H1 (cell line): ENCODE results near the gene RPIA. TPM values are rescaled to one million over a fixed set of nuclear protein-coding genes. Genes with fewer than 3 reads are reported as not detected.
A peak's percentile ranks its signal among the peaks of the same experiment; 100 is the strongest.

Source experiments
- CTCF ChIA-PET: fragments of 300-600 bp; sonication (Branson Sonifier 250); formaldehyde crosslinking; loops from one replicate; lab custom pipeline; 2021; ENCODE audit not compliant: partially characterized antibody; lab: Charles Lee
- POLR2A ChIA-PET: fragments of 300-600 bp; sonication (Branson Sonifier 250); formaldehyde crosslinking; loops from one replicate; lab custom pipeline; 2021; ENCODE audit warnings: inconsistent platforms; ENCODE audit not compliant: partially characterized antibody; lab: Charles Lee
- DNase-seq, 2 experiments: peaks; one replicate each; pipeline versions ENCODE4 v3.0.0 to v3.0.0-alpha.2; 2010 to 2022; ENCODE audit warnings: low spot score in 2 of 2, low read depth in 1 of 2, mixed read lengths in 1 of 2
- FAIRE-seq: peaks from 2 replicates; lab custom pipeline; 2011; peaks lifted over from hg19 to GRCh38; lab: Jason Lieb, UNC
- H2AFZ ChIP-seq: 2 replicates; pipeline ENCODE4 v1.8.1; 2012; ENCODE audit warnings: low read length, inconsistent platforms
- H2AK5ac ChIP-seq: 2 replicates; pipeline ENCODE4 v1.6.1; 2013; ENCODE audit warnings: low read depth, low read length
- H2BK120ac ChIP-seq: replicated peaks from 2 replicates; pipeline ENCODE3; 2013; ENCODE audit warnings: low read depth, low read length, inconsistent platforms
- H2BK12ac ChIP-seq: 2 replicates; pipeline ENCODE4 v1.6.1; 2013; ENCODE audit warnings: low read depth, low read length
- H2BK15ac ChIP-seq: 2 replicates; pipeline ENCODE4 v1.6.1; 2013; ENCODE audit warnings: low read length
- H2BK20ac ChIP-seq: 2 replicates; pipeline ENCODE4 v1.6.1; 2013; ENCODE audit warnings: low read length
- H2BK5ac ChIP-seq: 2 replicates; pipeline ENCODE4 v1.6.1; 2013; ENCODE audit warnings: low read depth, low read length
- H3K14ac ChIP-seq: 2 replicates; pipeline ENCODE4 v1.6.1; 2013; ENCODE audit warnings: inconsistent platforms; ENCODE audit not compliant: insufficient read length
- H3K18ac ChIP-seq: 2 replicates; pipeline ENCODE4 v1.6.1; 2013; ENCODE audit warnings: low read length; ENCODE audit errors: extremely low read depth
- H3K23ac ChIP-seq: 2 replicates; pipeline ENCODE4 v1.6.1; 2013; ENCODE audit warnings: inconsistent platforms; ENCODE audit not compliant: insufficient read length
- H3K23me2 ChIP-seq: 2 replicates; pipeline ENCODE4 v1.6.1; 2013; ENCODE audit warnings: low read depth, low read length
- H3K27ac ChIP-seq: 2 replicates; pipeline ENCODE4 v1.6.1; 2011; ENCODE audit warnings: low read depth, low read length, inconsistent platforms
- H3K27me3 ChIP-seq, 4 experiments: replicated peaks in 1 of 4; 1 replicate in 1 of 4; 2 replicates in 3 of 4; pipeline versions ENCODE4 v1.6.1 to v1.8.1; 2011 to 2013; ENCODE audit warnings: low read length in 3 of 4, mild to moderate bottlenecking in 3 of 4, inconsistent platforms in 2 of 4, mixed read lengths in 2 of 4, moderate library complexity in 1 of 4; ENCODE audit not compliant: control insufficient read depth in 3 of 4, insufficient read depth in 3 of 4; ENCODE audit errors: extremely low read depth in 1 of 4
- H3K36me3 ChIP-seq, 4 experiments: 2 replicates each; pipeline versions ENCODE4 v1.6.1 to v1.8.1; 2011 to 2013; ENCODE audit warnings: mild to moderate bottlenecking in 4 of 4, low read length in 3 of 4, moderate library complexity in 2 of 4, control low read depth in 1 of 4, inconsistent platforms in 1 of 4; ENCODE audit not compliant: insufficient read depth in 4 of 4, control insufficient read depth in 2 of 4
- H3K4ac ChIP-seq: replicated peaks from 2 replicates; pipeline ENCODE3; 2013; ENCODE audit warnings: low read length, low read depth, mixed read lengths, inconsistent platforms; ENCODE audit not compliant: insufficient read length
- H3K4me1 ChIP-seq, 4 experiments: replicated peaks in 1 of 4; 1 replicate in 1 of 4; 2 replicates in 3 of 4; pipeline versions ENCODE4 v1.6.1 to v1.8.1; 2011 to 2013; ENCODE audit warnings: low read length in 3 of 4, inconsistent platforms in 2 of 4, mixed read lengths in 1 of 4; ENCODE audit not compliant: insufficient read depth in 4 of 4, control insufficient read depth in 3 of 4
- H3K4me2 ChIP-seq, 2 experiments: 2 replicates each; pipeline versions ENCODE4 v1.6.1 to v1.8.1; 2011 to 2013; ENCODE audit warnings: low read depth in 2 of 2, low read length in 2 of 2, control low read depth in 1 of 2, inconsistent platforms in 1 of 2, mild to moderate bottlenecking in 1 of 2; ENCODE audit not compliant: insufficient read depth in 1 of 2
- H3K4me3 ChIP-seq, 4 experiments: fragments of 200-600, 300-600 bp in 1 of 4; sonication (generic), shearing (Covaris generic), sonication (Bioruptor Twin) in 1 of 4; 2 replicates each; pipeline versions ENCODE4 v1.5.1 to v1.8.1; 2011 to 2016; ENCODE audit warnings: low read length in 4 of 4, low read depth in 3 of 4, control low read depth in 2 of 4, inconsistent platforms in 2 of 4, mild to moderate bottlenecking in 2 of 4, mixed read lengths in 1 of 4, moderate library complexity in 1 of 4; ENCODE audit not compliant: insufficient read depth in 2 of 4; ENCODE audit errors: extremely low read depth in 1 of 4
- H3K56ac ChIP-seq: replicated peaks from 2 replicates; pipeline ENCODE3; 2013; ENCODE audit warnings: low read depth, mild to moderate bottlenecking, mixed read lengths, low read length, inconsistent platforms; ENCODE audit not compliant: insufficient read length
- H3K79me1 ChIP-seq: 2 replicates; pipeline ENCODE4 v1.6.1; 2013; ENCODE audit warnings: low read depth, low read length, control low read depth
- H3K79me2 ChIP-seq, 2 experiments: 2 replicates each; pipeline versions ENCODE4 v1.6.1 to v1.8.1; 2012 to 2013; ENCODE audit warnings: low read length in 2 of 2, mild to moderate bottlenecking in 2 of 2, inconsistent platforms in 1 of 2; ENCODE audit not compliant: insufficient read depth in 2 of 2, control insufficient read depth in 1 of 2
- H3K9ac ChIP-seq, 4 experiments: replicated peaks in 1 of 4; 1 replicate in 1 of 4; 2 replicates in 3 of 4; pipeline versions ENCODE4 v1.6.1 to v1.8.1; 2011 to 2013; ENCODE audit warnings: low read depth in 3 of 4, low read length in 3 of 4, control low read depth in 2 of 4, mild to moderate bottlenecking in 2 of 4, moderate library complexity in 2 of 4, inconsistent platforms in 1 of 4; ENCODE audit errors: extremely low read depth in 1 of 4
- H3K9me3 ChIP-seq, 2 experiments: 2 replicates each; pipeline versions ENCODE4 v1.6.1 to v1.8.1; 2012 to 2013; ENCODE audit warnings: mild to moderate bottlenecking in 2 of 2, moderate library complexity in 2 of 2, control low read depth in 1 of 2, inconsistent platforms in 1 of 2, low read depth in 1 of 2, low read length in 1 of 2, mixed read lengths in 1 of 2; ENCODE audit not compliant: insufficient read depth in 2 of 2
- H4K20me1 ChIP-seq, 2 experiments: replicated peaks in 1 of 2; 2 replicates each; pipeline versions ENCODE3 to v1.8.1; 2011 to 2013; ENCODE audit warnings: inconsistent platforms in 2 of 2, low read length in 2 of 2, mild to moderate bottlenecking in 1 of 2; ENCODE audit not compliant: insufficient read depth in 2 of 2, control insufficient read depth in 1 of 2
- H4K5ac ChIP-seq: 2 replicates; pipeline ENCODE4 v1.6.1; 2013; ENCODE audit warnings: low read length, low read depth, mixed read lengths, inconsistent platforms; ENCODE audit not compliant: insufficient read length
- H4K8ac ChIP-seq: 2 replicates; pipeline ENCODE4 v1.8.0; 2013; ENCODE audit warnings: mild to moderate bottlenecking, moderate library complexity, low read length, inconsistent platforms; ENCODE audit not compliant: insufficient read depth; ENCODE audit errors: extremely low read depth
- H4K91ac ChIP-seq: replicated peaks from 2 replicates; pipeline ENCODE3; 2013; ENCODE audit warnings: low read length, mixed read lengths, inconsistent platforms; ENCODE audit not compliant: insufficient read length
- CTBP2 ChIP-seq: IDR thresholded peaks from 2 replicates; pipeline ENCODE4 v1.7.0; 2011; ENCODE audit warnings: borderline replicate concordance, mild to moderate bottlenecking, moderate library complexity, mixed read lengths, low read length; ENCODE audit not compliant: insufficient read depth, insufficient read length
- EZH2 ChIP-seq: fragments of 200-600 bp; sonication (generic); IDR thresholded peaks from 2 replicates; pipeline ENCODE4 v1.7.1; 2012; ENCODE audit warnings: low read depth, mild to moderate bottlenecking, moderate library complexity, low read length, inconsistent platforms; ENCODE audit not compliant: severe bottlenecking
- KDM4A ChIP-seq: IDR thresholded peaks from one replicate; pipeline ENCODE4 v1.7.1; 2012; ENCODE audit warnings: low read depth, mild to moderate bottlenecking, moderate library complexity, low read length, inconsistent platforms; ENCODE audit not compliant: severe bottlenecking
- NANOG ChIP-seq: IDR thresholded peaks from 2 replicates; pipeline ENCODE4 v1.6.1; 2011; ENCODE audit warnings: low read length, low read depth, mild to moderate bottlenecking, inconsistent platforms; ENCODE audit not compliant: insufficient read depth, poor library complexity, severe bottlenecking
- SP1 ChIP-seq: IDR thresholded peaks from 2 replicates; pipeline ENCODE4 v1.6.1; 2011; ENCODE audit warnings: low read depth, low read length
- SP4 ChIP-seq: IDR thresholded peaks from 2 replicates; pipeline ENCODE4 v1.6.1; 2012; ENCODE audit warnings: low read length, inconsistent platforms
- WGBS, 2 experiments: shearing (Covaris generic) in 1 of 2; methylation state at CpG; one replicate each; pipeline versions ENCODE4 v1.1.6 to v1.1.7; 2013 to 2015; ENCODE audit warnings: low lambda C conversion rate in 2 of 2, mixed read lengths in 2 of 2, inconsistent platforms in 1 of 2, low coverage in 1 of 2, missing lambda C conversion rate in 1 of 2; ENCODE audit not compliant: insufficient replicate concordance in 2 of 2, insufficient coverage in 1 of 2, insufficient read length in 1 of 2; ENCODE audit errors: extremely low coverage in 1 of 2, missing lambda C conversion rate in 1 of 2; 5-methylcytosine and 5-hydroxymethylcytosine counted together
- polyA plus RNA-seq, 7 experiments: library from polyadenylated mRNA; depleted of rRNA in 3 of 7; stranded (reverse) in 5 of 7; unstranded in 2 of 7; fragments of >200 nt in 5 of 7; fragments of 200-250 nt in 2 of 7; gene quantifications; 1 replicate in 5 of 7; 2 replicates in 1 of 7; 4 replicates in 1 of 7; pipeline versions ENCODE4 v1.2.1 to v1.2.3, GENCODE V29; 2011 to 2013; ENCODE audit warnings: missing spikeins in 2 of 7, mixed read lengths in 2 of 7
- total RNA-seq: library from RNA; stranded (reverse); fragmentation: NEBNext Ultra II Directional; extraction: Animal tissue kit (Norgen Biotek cat#: 25700); gene quantifications from 2 replicates; pipeline ENCODE4 v1.2.1, GENCODE V29; 2021

Gene RPIA
- total and polyA plus RNA-seq, 2 of the 8 experiments (the other 6 are each of a cell fraction or from before 2014, with no cell fraction given), result 13.1 to 24.0 TPM

GRCh38 chr2:88697370-88698026 is 6.0 kb downstream of the RPIA start:
- no peak overlapping the region for H2AK5ac ChIP-seq
- peaks cover 0 to 9% (median 4%) of the 10 kb centered on the region in 4 experiments; a peak in 4 of 8 replicates for H3K36me3 ChIP-seq
- no peak overlapping the region for H4K91ac ChIP-seq
- peaks cover 21% of the 10 kb centered on the region for H3K79me1 ChIP-seq
- ChIA-PET CTCF (no interaction called here), POLR2A (no interaction called here)
- H3K4me3 ChIP-seq, result no peak overlapping the region
- H2BK120ac ChIP-seq, result no peak overlapping the region
- no peak overlapping the region for H2BK15ac ChIP-seq
- no peak overlapping the region for H4K8ac ChIP-seq
- DNase-seq, result no peak
- H3K79me2 ChIP-seq, result peaks cover 26 to 58% of the 10 kb centered on the region in 2 experiments
- FAIRE-seq, result no peak
- no peaks in the 10 kb centered on the region for H3K9me3 ChIP-seq
- no peak overlapping the region for H3K56ac ChIP-seq
- H3K14ac ChIP-seq, result no peak overlapping the region
- H2BK20ac ChIP-seq, result no peak overlapping the region
- no peak overlapping the region for H2BK5ac ChIP-seq
- H3K4me1 ChIP-seq, result peaks cover 0 to 14% (median 10%) of the 10 kb centered on the region in 4 experiments; a peak in 4 of 7 replicates
- no peak overlapping the region for H3K27ac ChIP-seq
- no peak overlapping the region for H3K4ac ChIP-seq
- H4K20me1 ChIP-seq, result peaks cover 3 to 4% of the 10 kb centered on the region in 2 experiments
- no peaks in the 10 kb centered on the region for H3K27me3 ChIP-seq
- WGBS, 2 experiments, result 91% methylated on average over 3 of the region's 3 CpGs; no CpG with 5 or more reads in 1 of the 2 experiments
- no peak overlapping the region for H3K9ac ChIP-seq
- peak overlapping the region in 1 of 2 experiments; percentile 24; a peak in 2 of 4 replicates for H3K4me2 ChIP-seq
- H3K18ac ChIP-seq, result no peak overlapping the region
- no peak overlapping the region for H2AFZ ChIP-seq
- H2BK12ac ChIP-seq, result no peak overlapping the region
- H3K23ac ChIP-seq, result no peak overlapping the region
- H4K5ac ChIP-seq, result no peak overlapping the region
- no peaks in the 10 kb centered on the region; the same call in 1 of the 2 replicates for H3K23me2 ChIP-seq
- TF ChIP-seq NANOG (no peak), SP1 (no peak), EZH2 (no peak), CTBP2 (no peak), KDM4A (no peak), SP4 (no peak)
